Measurements from ENCODE around the gene C5AR2. TPM values are rescaled to one million over a fixed set of nuclear protein-coding genes. Genes with fewer than 3 reads are reported as not detected.

The C5AR2 gene
- total and polyA plus RNA-seq, 4 donors: 0.61 to 2.8 (median 1.8) TPM

- Histone ChIP-seq H3K27ac (ENCODE audit: low read depth in 1 of 2, low read length in 2 of 2) (peak within 1 kb of the TSS; percentile 30 to 73), H3K4me3 (ENCODE audit: low read depth in 1 of 3, low read length in 3 of 3) (peak within 1 kb of the TSS; percentile 64 to 99 (median 83)), H3K9ac (ENCODE audit: low read depth in 1 of 2, low read length in 2 of 2) (peak within 1 kb of the TSS; percentile 73 to 93), H3K9me3 (ENCODE audit: control insufficient read depth in 4 of 4, low read length in 3 of 4) (no peaks in the 10 kb centered on the region), H3K27me3 (ENCODE audit: control insufficient read depth in 4 of 4, insufficient read depth in 4 of 4, low read length in 3 of 4) (no peaks in the 10 kb centered on the region), H3K4me1 (ENCODE audit: control insufficient read depth in 4 of 4, insufficient read depth in 4 of 4, low read length in 3 of 4) (peaks cover 2 to 24% (median 16%) of the 10 kb centered on the region in 4 donors), H3K36me3 (ENCODE audit: control insufficient read depth in 4 of 4, insufficient read depth in 3 of 4, low read depth in 1 of 4, low read length in 3 of 4) (peaks cover 0 to 3% (median 1%) of the 10 kb centered on the region in 4 donors)
- DNase-seq (ENCODE audit: low spot score): peak; percentile 99
- WGBS: 4% methylated on average over 63 of the region's 63 CpGs
- TF ChIP-seq JUND (IDR thresholded peaks at IDR 0.05) (no peak), TAF1 (conservative IDR thresholded peaks at IDR 0.05) (no peak), FOXA2 (IDR thresholded peaks at IDR 0.05) (peak; percentile 9), HNF4A (conservative IDR thresholded peaks at IDR 0.05) (peak in 1 of 2 donors; percentile 6), RXRA (IDR thresholded peaks at IDR 0.05) (peak in 1 of 2 donors; percentile 37), SP1 (IDR thresholded peaks at IDR 0.05) (peak; percentile 81), EGR1 (IDR thresholded peaks at IDR 0.05; ENCODE audit: low read depth in 2 of 2) (peak in 1 of 2 donors; percentile 15), YY1 (IDR thresholded peaks at IDR 0.05) (peak; percentile 86), MAX (IDR thresholded peaks at IDR 0.05) (peak; percentile 96), RAD21 (IDR thresholded peaks at IDR 0.05) (peak; percentile 68 to 79), NR2F2 (IDR thresholded peaks at IDR 0.05) (no peak), GABPA (IDR thresholded peaks at IDR 0.05 in 1 of 2, conservative IDR thresholded peaks at IDR 0.05 in 1 of 2) (peak in 1 of 2 donors; percentile 88)
- TF ChIP-seq, protein P1, sequence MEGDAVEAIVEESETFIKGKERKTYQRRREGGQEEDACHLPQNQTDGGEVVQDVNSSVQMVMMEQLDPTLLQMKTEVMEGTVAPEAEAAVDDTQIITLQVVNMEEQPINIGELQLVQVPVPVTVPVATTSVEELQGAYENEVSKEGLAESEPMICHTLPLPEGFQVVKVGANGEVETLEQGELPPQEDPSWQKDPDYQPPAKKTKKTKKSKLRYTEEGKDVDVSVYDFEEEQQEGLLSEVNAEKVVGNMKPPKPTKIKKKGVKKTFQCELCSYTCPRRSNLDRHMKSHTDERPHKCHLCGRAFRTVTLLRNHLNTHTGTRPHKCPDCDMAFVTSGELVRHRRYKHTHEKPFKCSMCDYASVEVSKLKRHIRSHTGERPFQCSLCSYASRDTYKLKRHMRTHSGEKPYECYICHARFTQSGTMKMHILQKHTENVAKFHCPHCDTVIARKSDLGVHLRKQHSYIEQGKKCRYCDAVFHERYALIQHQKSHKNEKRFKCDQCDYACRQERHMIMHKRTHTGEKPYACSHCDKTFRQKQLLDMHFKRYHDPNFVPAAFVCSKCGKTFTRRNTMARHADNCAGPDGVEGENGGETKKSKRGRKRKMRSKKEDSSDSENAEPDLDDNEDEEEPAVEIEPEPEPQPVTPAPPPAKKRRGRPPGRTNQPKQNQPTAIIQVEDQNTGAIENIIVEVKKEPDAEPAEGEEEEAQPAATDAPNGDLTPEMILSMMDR (IDR thresholded peaks at IDR 0.05; ENCODE audit: low read depth, low read length, missing input control): peak; percentile 100
- TF ChIP-seq, protein P2, sequence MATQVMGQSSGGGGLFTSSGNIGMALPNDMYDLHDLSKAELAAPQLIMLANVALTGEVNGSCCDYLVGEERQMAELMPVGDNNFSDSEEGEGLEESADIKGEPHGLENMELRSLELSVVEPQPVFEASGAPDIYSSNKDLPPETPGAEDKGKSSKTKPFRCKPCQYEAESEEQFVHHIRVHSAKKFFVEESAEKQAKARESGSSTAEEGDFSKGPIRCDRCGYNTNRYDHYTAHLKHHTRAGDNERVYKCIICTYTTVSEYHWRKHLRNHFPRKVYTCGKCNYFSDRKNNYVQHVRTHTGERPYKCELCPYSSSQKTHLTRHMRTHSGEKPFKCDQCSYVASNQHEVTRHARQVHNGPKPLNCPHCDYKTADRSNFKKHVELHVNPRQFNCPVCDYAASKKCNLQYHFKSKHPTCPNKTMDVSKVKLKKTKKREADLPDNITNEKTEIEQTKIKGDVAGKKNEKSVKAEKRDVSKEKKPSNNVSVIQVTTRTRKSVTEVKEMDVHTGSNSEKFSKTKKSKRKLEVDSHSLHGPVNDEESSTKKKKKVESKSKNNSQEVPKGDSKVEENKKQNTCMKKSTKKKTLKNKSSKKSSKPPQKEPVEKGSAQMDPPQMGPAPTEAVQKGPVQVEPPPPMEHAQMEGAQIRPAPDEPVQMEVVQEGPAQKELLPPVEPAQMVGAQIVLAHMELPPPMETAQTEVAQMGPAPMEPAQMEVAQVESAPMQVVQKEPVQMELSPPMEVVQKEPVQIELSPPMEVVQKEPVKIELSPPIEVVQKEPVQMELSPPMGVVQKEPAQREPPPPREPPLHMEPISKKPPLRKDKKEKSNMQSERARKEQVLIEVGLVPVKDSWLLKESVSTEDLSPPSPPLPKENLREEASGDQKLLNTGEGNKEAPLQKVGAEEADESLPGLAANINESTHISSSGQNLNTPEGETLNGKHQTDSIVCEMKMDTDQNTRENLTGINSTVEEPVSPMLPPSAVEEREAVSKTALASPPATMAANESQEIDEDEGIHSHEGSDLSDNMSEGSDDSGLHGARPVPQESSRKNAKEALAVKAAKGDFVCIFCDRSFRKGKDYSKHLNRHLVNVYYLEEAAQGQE (IDR thresholded peaks at IDR 0.05): no peak
Observed at GRCh38 chr19:47348819-47349795, 17.1 kb downstream of the C5AR2 start, which contains the start of gene DHX34. Gene DHX34, plus strand, starts transcription at chr19:47349315. Its CDS starts 3,716 bp downstream, at chr19:47353031.

GRCh38 chr19:47350630-47351029, 18.7 kb downstream of the C5AR2 start:
- Histone ChIP-seq H3K4me3 (ENCODE audit: low read depth in 1 of 3, low read length in 3 of 3) (no peak overlapping the region), H3K27ac (ENCODE audit: low read depth in 1 of 2, low read length in 2 of 2) (no peak overlapping the region), H3K9ac (ENCODE audit: low read depth in 1 of 2, low read length in 2 of 2) (no peak overlapping the region), H3K27me3 (ENCODE audit: control insufficient read depth in 4 of 4, insufficient read depth in 4 of 4, low read length in 3 of 4) (no peaks in the 10 kb centered on the region), H3K9me3 (ENCODE audit: control insufficient read depth in 4 of 4, low read length in 3 of 4) (no peaks in the 10 kb centered on the region), H3K36me3 (ENCODE audit: control insufficient read depth in 4 of 4, insufficient read depth in 3 of 4, low read depth in 1 of 4, low read length in 3 of 4) (peaks cover 0 to 13% (median 6%) of the 10 kb centered on the region in 4 donors), H3K4me1 (ENCODE audit: control insufficient read depth in 4 of 4, insufficient read depth in 4 of 4, low read length in 3 of 4) (peaks cover 2 to 24% (median 16%) of the 10 kb centered on the region in 4 donors)
- 94% methylated on average over 6 of the region's 6 CpGs for WGBS
- DNase-seq (ENCODE audit: low spot score): no peak
- TF ChIP-seq SP1 (IDR thresholded peaks at IDR 0.05) (no peak), YY1 (IDR thresholded peaks at IDR 0.05) (no peak), FOXA1 (IDR thresholded peaks at IDR 0.05) (no peak), RAD21 (IDR thresholded peaks at IDR 0.05) (no peak), ATF3 (IDR thresholded peaks at IDR 0.05) (no peak), NR2F2 (IDR thresholded peaks at IDR 0.05) (no peak), JUND (IDR thresholded peaks at IDR 0.05) (no peak), HNF4A (conservative IDR thresholded peaks at IDR 0.05) (no peak), RXRA (IDR thresholded peaks at IDR 0.05) (no peak), TAF1 (conservative IDR thresholded peaks at IDR 0.05) (no peak)
- TF ChIP-seq, protein P1 (IDR thresholded peaks at IDR 0.05; ENCODE audit: low read depth, low read length, missing input control): no peak
- TF ChIP-seq, protein P2 (IDR thresholded peaks at IDR 0.05): no peak

All from liver (tissue), 9 donors.